ENCODE results near the gene HNF1A. TPM values are rescaled to one million over a fixed set of nuclear protein-coding genes. Genes with fewer than 3 reads are reported as not detected.

Gene HNF1A
- total RNA-seq, 3 donors from 2014 or later (not counting 1 experiment from before 2014, with no cell fraction given), result not detected

GRCh38 chr12:120988234-120988633 is 9.9 kb downstream of the HNF1A start:
- Mint-ChIP-seq H3K9me3 (peaks cover 0 to 3% of the 10 kb centered on the region in 2 donors), H3K4me3 (no peak overlapping the region), H3K27me3 (ENCODE audit: low read depth in 2 of 2) (peaks cover 0 to 3% of the 10 kb centered on the region in 2 donors), H3K36me3 (no peaks in the 10 kb centered on the region), H3K4me1 (no peaks in the 10 kb centered on the region), H3K27ac (no peak overlapping the region)
- intact Hi-C loops (cut with micrococcal nuclease), result no loop called here
- no peaks in the 10 kb centered on the region for H3K4me1 ChIP-seq (ENCODE audit: control insufficient read depth, insufficient read depth, low read length)
- no peak for DNase-seq
- no peaks in the 10 kb centered on the region for H3K36me3 ChIP-seq (ENCODE audit: control insufficient read depth, insufficient read depth, low read length)
- no peak overlapping the region for H3K4me3 ChIP-seq (ENCODE audit: low read length)
- no peak for ATAC-seq
- WGBS (ENCODE audit: insufficient coverage), result 92% methylated on average over 4 of the region's 4 CpGs
- H3K27ac ChIP-seq (ENCODE audit: low read length), result no peak overlapping the region
- TF ChIP-seq CTCF (IDR thresholded peaks at IDR 0.05), result no peak
- no peaks in the 10 kb centered on the region for H3K9me3 ChIP-seq (ENCODE audit: control insufficient read depth, insufficient read depth, low read length)
- H3K27me3 ChIP-seq (ENCODE audit: control insufficient read depth, insufficient read depth, low read length), result no peaks in the 10 kb centered on the region

- 90% methylated on average over 17 of the region's 17 CpGs for WGBS (ENCODE audit: insufficient coverage)
- ATAC-seq, result no peak
- no peaks in the 10 kb centered on the region for H3K4me1 Mint-ChIP-seq
These were observed 10.3 kb downstream of the HNF1A start for GRCh38 chr12:120988658-120989057.

GRCh38 chr12:120989687-120990086 is 11.3 kb downstream of the HNF1A start:
- Mint-ChIP-seq H3K9me3 (peaks cover 0 to 3% of the 10 kb centered on the region in 2 donors), H3K27me3 (ENCODE audit: low read depth in 2 of 2) (peaks cover 3% of the 10 kb centered on the region in 2 donors), H3K36me3 (no peaks in the 10 kb centered on the region), H3K4me1 (no peaks in the 10 kb centered on the region), H3K27ac (no peak overlapping the region), H3K4me3 (no peak overlapping the region)
- Histone ChIP-seq H3K4me1 (ENCODE audit: control insufficient read depth, insufficient read depth, low read length) (no peaks in the 10 kb centered on the region), H3K27ac (ENCODE audit: low read length) (no peak overlapping the region), H3K36me3 (ENCODE audit: control insufficient read depth, insufficient read depth, low read length) (no peaks in the 10 kb centered on the region), H3K4me3 (ENCODE audit: low read length) (no peak overlapping the region), H3K27me3 (ENCODE audit: control insufficient read depth, insufficient read depth, low read length) (no peaks in the 10 kb centered on the region), H3K9me3 (ENCODE audit: control insufficient read depth, insufficient read depth, low read length) (no peaks in the 10 kb centered on the region)
- 85% methylated on average over 3 of the region's 3 CpGs for WGBS (ENCODE audit: insufficient coverage)
- ATAC-seq, result no peak
- no peak for DNase-seq
- intact Hi-C loops (cut with micrococcal nuclease), result no loop called here
- TF ChIP-seq CTCF (IDR thresholded peaks at IDR 0.05), result no peak

More at GRCh38 chr12:120988658-120989057, 10.3 kb downstream of the HNF1A start:
- H3K9me3 Mint-ChIP-seq, result peaks cover 0 to 3% of the 10 kb centered on the region in 2 donors
- TF ChIP-seq CTCF (IDR thresholded peaks at IDR 0.05), result no peak
- DNase-seq, result no peak
- no peaks in the 10 kb centered on the region for H3K4me1 ChIP-seq (ENCODE audit: control insufficient read depth, insufficient read depth, low read length)
- H3K27me3 Mint-ChIP-seq (ENCODE audit: low read depth in 2 of 2), result peaks cover 0 to 3% of the 10 kb centered on the region in 2 donors
- H3K27me3 ChIP-seq (ENCODE audit: control insufficient read depth, insufficient read depth, low read length), result no peaks in the 10 kb centered on the region
- no peaks in the 10 kb centered on the region for H3K36me3 Mint-ChIP-seq
- no peaks in the 10 kb centered on the region for H3K36me3 ChIP-seq (ENCODE audit: control insufficient read depth, insufficient read depth, low read length)
- no peak overlapping the region for H3K4me3 ChIP-seq (ENCODE audit: low read length)
- H3K27ac Mint-ChIP-seq, result no peak overlapping the region
- no peak overlapping the region for H3K27ac ChIP-seq (ENCODE audit: low read length)
- H3K4me3 Mint-ChIP-seq, result no peak overlapping the region
- intact Hi-C loops (cut with micrococcal nuclease), result no loop called here
- H3K9me3 ChIP-seq (ENCODE audit: control insufficient read depth, insufficient read depth, low read length), result no peaks in the 10 kb centered on the region

- Mint-ChIP-seq H3K36me3 (no peaks in the 10 kb centered on the region), H3K4me1 (no peaks in the 10 kb centered on the region), H3K9me3 (peaks cover 0 to 11% of the 10 kb centered on the region in 2 donors), H3K27ac (no peak overlapping the region), H3K27me3 (ENCODE audit: low read depth in 2 of 2) (peaks cover 7 to 11% of the 10 kb centered on the region in 2 donors), H3K4me3 (no peak overlapping the region)
- ATAC-seq (no peak), DNase-seq (no peak)
- intact Hi-C loops (cut with micrococcal nuclease), result no loop called here
- H3K36me3 ChIP-seq (ENCODE audit: control insufficient read depth, insufficient read depth, low read length), result no peaks in the 10 kb centered on the region
- no peak overlapping the region for H3K27ac ChIP-seq (ENCODE audit: low read length)
- no peaks in the 10 kb centered on the region for H3K4me1 ChIP-seq (ENCODE audit: control insufficient read depth, insufficient read depth, low read length)
- no peaks in the 10 kb centered on the region for H3K9me3 ChIP-seq (ENCODE audit: control insufficient read depth, insufficient read depth, low read length)
- WGBS (ENCODE audit: insufficient coverage), result 88% methylated on average over 2 of the region's 2 CpGs
- no peak overlapping the region for H3K4me3 ChIP-seq (ENCODE audit: low read length)
- no peak for TF ChIP-seq CTCF (IDR thresholded peaks at IDR 0.05)
- H3K27me3 ChIP-seq (ENCODE audit: control insufficient read depth, insufficient read depth, low read length), result no peaks in the 10 kb centered on the region
These were observed 12.2 kb downstream of the HNF1A start for GRCh38 chr12:120990487-120991055.

All from natural killer cell (primary cell).